ENCODE results near the gene DEFB121.
"Not testable (repeated sequence)": the region's sequence is repeated elsewhere in the genome, so short reads cannot be mapped to it uniquely, and the experiment has no call there.

The DEFB121 gene

DNA sequence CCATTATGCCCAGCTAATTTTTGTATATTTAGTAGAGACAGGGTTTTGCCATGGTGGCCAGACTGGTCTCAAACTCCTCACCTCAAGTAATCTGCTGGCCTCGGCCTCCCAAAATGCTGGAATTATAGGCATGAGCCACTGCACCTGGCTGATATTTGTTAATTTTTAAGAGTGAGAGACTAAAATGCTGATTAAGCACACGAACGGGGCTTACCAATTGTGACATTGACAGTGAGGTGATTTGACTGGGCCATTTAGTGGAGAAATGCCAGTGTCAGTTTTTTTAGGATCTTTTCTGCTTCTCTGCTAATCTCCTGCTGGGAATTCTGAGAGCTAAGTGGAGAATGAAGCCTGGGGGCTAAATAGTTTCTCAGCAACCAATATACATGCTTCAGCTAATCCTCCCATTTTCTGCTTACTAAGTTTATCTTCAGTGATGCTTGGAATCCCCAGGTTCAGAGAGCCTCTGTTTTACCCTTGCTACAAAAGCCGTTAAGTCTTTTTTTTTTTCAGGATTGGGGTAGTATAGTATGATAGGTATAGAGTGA lies 24.6 kb upstream of the DEFB121 start:
- TF ChIP-seq, protein P1, sequence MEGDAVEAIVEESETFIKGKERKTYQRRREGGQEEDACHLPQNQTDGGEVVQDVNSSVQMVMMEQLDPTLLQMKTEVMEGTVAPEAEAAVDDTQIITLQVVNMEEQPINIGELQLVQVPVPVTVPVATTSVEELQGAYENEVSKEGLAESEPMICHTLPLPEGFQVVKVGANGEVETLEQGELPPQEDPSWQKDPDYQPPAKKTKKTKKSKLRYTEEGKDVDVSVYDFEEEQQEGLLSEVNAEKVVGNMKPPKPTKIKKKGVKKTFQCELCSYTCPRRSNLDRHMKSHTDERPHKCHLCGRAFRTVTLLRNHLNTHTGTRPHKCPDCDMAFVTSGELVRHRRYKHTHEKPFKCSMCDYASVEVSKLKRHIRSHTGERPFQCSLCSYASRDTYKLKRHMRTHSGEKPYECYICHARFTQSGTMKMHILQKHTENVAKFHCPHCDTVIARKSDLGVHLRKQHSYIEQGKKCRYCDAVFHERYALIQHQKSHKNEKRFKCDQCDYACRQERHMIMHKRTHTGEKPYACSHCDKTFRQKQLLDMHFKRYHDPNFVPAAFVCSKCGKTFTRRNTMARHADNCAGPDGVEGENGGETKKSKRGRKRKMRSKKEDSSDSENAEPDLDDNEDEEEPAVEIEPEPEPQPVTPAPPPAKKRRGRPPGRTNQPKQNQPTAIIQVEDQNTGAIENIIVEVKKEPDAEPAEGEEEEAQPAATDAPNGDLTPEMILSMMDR (IDR thresholded peaks at IDR 0.05; ENCODE audit: low read depth, low read length) = no peak
- no peak for DNase-seq (ENCODE audit: low read depth, low spot score)
- no peak overlapping the region for H3K4me3 ChIP-seq (ENCODE audit: low read depth, low read length)
- in situ Hi-C loops (cut with HindIII; ENCODE audit: low sequenced_read_pairs) = no loop called here

DNA sequence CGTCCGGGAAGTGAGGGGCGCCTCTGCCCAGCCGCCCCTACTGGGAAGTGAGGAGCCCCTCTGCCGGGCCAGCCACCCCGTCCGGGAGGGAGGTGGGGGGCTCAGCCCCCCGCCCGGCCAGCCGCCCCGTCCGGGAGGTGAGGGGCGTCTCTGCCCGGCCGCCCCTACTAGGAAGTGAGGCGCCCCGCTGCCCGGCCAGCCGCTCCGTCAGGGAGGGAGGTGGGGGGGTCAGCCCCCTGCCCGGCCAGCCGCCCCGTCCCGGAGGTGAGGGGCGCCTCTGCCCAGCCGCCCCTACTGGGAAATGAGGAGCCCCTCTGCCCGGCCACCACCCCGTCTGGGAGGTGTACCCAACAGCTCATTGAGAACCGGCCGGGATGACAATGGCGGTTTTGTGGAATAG lies 21.6 kb upstream of the DEFB121 start:
- in situ Hi-C loops (cut with HindIII; ENCODE audit: low sequenced_read_pairs); DNase-seq (ENCODE audit: low read depth, low spot score); H3K4me3 ChIP-seq (ENCODE audit: low read depth, low read length): not testable (repeated sequence)

DNA sequence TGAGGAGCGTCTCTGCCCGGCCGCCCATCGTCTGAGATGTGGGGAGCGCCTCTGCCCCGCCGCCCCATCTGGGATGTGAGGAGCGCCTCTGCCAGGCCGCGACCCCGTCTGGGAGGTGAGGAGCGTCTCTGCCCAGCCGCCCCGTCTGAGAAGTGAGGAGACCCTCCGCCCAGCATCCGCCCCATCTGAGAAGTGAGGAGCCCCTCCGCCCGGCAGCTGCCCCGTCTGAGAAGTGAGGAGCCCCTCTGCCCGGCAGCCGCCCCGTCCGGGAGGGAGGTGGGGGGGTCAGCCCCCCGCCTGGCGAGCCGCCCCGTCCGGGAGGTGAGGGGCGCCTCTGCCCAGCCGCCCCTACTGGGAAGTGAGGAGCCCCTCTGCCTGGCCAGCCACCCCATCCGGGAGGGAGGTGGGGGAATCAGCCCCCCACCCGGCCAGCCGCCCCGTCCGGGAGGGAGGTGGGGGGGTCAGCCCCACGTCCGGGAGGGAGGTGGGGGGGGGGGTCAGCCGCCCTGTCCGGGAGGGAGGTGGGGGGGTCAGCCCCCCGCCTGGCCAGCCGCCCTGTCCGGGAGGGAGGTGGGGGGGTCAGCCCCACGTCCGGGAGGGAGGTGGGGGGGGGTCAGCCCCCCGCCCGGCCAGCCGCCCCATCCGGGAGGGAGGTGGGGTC lies 21.0 kb upstream of the DEFB121 start:
- DNase-seq (ENCODE audit: low read depth, low spot score); in situ Hi-C loops (cut with HindIII; ENCODE audit: low sequenced_read_pairs); H3K4me3 ChIP-seq (ENCODE audit: low read depth, low read length): not testable (repeated sequence)

DNA sequence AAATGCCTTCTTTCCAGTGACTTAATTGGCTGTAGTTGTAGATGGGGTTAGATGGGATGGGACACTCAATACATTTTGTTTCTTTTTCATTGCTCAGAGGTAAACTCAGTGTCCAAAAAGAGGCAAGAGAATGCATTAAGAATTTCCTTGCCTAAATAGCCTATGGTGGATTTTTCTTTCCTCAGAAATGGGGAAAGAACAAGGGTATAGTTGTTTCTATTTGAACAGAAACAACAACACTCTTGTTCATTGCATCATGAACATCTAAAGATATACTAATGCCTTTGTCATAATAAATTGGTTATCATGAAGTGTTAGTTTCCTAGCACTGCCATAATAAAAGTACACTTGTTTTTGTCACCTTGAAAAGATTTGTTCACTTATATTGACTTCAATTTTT lies 19.8 kb upstream of the DEFB121 start:
- in situ Hi-C loops (cut with HindIII; ENCODE audit: low sequenced_read_pairs) = no loop called here
- no peak overlapping the region for H3K4me3 ChIP-seq (ENCODE audit: low read depth, low read length)
- DNase-seq (ENCODE audit: low read depth, low spot score) = no peak
- TF ChIP-seq, protein P1 (IDR thresholded peaks at IDR 0.05; ENCODE audit: low read depth, low read length) = no peak

DNA sequence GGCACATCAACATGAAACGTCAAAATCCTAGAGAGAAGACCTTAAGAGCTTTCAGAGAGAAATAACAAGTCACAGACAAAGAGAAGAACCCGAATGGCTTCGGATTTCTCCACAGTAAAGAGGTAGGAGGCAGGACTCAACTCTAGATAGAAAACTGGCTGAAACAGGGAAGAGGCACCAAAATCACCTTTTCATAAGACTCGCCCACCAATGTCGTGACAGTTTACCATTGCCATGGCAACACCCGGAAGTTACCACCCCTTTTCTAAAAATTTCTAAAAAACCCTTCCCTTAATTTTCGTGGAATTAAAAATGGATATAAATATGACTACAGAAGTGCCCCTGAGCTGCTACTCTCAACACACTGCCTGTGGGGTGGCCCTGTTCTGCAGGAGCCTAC lies 12.3 kb upstream of the DEFB121 start:
- in situ Hi-C loops (cut with HindIII; ENCODE audit: low sequenced_read_pairs) = no loop called here
- TF ChIP-seq, protein P1 (IDR thresholded peaks at IDR 0.05; ENCODE audit: low read depth, low read length) = no peak

DNA sequence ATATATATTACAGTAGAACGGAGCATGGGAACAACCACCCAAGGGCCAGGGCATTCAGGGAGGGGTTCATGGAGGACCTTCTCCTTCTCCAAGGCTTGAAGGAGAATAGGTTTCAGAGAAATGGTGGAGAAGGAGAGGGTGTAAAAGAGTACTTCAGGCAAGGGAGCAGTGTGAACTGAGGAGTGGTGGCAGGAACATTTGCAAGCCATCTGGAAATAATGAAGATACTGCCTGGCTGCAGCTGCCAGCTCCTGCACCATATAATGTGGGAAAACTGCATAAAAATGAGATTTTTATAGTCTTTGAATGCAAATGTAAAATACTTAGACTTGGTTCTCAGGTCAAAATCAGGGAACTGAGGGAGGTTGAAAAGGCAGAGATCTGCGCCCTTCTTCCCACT lies 9.6 kb upstream of the DEFB121 start:
- in situ Hi-C loops (cut with HindIII; ENCODE audit: low sequenced_read_pairs) = no loop called here
- TF ChIP-seq, protein P1 (IDR thresholded peaks at IDR 0.05; ENCODE audit: low read depth, low read length) = no peak

More for the DNA sequence above, 12.3 kb upstream of the DEFB121 start:
- no peak overlapping the region for H3K4me3 ChIP-seq (ENCODE audit: low read depth, low read length)
- DNase-seq (ENCODE audit: low read depth, low spot score) = no peak

DNA sequence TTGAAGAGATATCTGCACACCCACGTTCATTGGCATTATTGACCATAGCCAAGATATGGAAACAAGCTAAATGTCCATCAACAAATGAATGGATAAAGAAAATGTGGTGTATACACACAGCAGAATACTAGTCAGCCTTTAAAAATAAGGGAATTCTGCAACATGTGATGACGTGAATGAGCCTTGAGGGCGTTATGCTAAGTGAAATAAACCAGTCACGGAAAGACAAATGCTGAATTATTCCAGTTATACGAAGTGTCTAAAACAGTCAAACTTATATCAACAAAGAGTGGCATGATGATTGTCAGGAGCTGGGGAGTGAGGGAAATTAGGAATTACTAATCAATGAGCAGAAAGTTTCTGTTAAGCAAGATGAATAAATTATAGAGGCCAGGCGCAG lies 8.4 kb upstream of the DEFB121 start:
- in situ Hi-C loops (cut with HindIII; ENCODE audit: low sequenced_read_pairs) = no loop called here
- DNase-seq (ENCODE audit: low read depth, low spot score) = no peak
- no peak overlapping the region for H3K4me3 ChIP-seq (ENCODE audit: low read depth, low read length)
- TF ChIP-seq, protein P1 (IDR thresholded peaks at IDR 0.05; ENCODE audit: low read depth, low read length) = no peak

More for the DNA sequence above, 9.6 kb upstream of the DEFB121 start:
- H3K4me3 ChIP-seq (ENCODE audit: low read depth, low read length) = no peak overlapping the region
- no peak for DNase-seq (ENCODE audit: low read depth, low spot score)

Measured in astrocyte of the spinal cord (primary cell).